ENCODE measurements around the gene GGACT.

GGACT gene

DNA sequence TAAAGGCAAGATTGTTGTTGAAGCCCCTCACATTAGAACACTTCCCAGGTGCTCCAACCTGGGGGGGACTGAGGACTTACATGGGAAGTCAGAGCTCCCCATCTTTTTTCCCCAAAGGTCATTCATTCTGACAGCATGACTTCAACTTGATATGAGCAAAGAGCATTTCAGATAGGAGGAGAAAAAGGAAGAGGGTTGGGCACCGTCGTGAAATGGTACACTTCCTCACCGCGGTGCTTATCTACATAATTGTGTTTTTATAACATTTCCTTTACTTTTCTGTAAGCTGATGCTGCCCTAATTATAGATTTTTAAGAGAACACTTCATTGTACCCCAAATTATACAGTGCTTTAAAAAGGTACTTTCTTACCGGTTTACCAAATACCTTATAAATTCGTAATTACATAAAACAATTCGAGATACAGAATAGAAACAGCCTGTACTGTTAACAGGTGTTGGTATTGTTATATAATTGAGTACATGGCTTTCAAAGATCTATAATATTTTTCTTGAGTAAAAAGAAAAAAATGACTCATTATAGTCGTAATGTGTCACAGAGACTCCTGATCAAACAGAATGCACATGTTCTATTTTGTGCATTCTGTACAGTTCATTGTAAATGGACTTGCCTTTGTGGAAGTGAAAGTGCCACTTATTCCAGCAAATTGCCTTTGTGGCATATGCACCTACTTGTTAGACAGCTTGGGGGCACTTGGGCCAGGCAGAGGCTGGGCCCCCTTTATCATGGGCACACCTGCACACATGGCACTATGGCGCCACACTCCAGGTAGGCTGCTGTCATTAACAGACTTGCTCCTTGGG lies 81.8 kb downstream of the GGACT start:
- TF ChIP-seq, protein P1, sequence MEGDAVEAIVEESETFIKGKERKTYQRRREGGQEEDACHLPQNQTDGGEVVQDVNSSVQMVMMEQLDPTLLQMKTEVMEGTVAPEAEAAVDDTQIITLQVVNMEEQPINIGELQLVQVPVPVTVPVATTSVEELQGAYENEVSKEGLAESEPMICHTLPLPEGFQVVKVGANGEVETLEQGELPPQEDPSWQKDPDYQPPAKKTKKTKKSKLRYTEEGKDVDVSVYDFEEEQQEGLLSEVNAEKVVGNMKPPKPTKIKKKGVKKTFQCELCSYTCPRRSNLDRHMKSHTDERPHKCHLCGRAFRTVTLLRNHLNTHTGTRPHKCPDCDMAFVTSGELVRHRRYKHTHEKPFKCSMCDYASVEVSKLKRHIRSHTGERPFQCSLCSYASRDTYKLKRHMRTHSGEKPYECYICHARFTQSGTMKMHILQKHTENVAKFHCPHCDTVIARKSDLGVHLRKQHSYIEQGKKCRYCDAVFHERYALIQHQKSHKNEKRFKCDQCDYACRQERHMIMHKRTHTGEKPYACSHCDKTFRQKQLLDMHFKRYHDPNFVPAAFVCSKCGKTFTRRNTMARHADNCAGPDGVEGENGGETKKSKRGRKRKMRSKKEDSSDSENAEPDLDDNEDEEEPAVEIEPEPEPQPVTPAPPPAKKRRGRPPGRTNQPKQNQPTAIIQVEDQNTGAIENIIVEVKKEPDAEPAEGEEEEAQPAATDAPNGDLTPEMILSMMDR (IDR thresholded peaks at IDR 0.05) = no peak

DNA sequence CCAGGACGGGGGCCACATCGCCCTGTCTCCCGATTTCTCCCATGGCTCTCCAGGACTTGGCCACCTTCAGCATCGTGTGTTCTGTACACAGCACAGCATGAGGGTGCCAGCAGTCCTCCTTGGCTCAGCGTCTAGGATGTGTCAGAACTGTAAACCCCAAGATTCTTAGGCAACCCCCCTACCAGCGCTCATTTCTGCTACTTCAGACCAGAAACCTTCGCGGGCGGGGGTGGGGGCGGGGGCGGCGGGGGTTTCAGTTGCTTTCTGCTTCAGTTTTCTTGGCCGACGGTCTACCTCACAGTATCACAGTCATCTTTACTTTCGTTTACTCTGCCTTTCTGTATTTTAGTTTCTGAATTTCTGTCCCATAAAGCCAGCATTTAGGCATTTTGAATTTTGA lies 82.4 kb downstream of the GGACT start:
- TF ChIP-seq, protein P1 (IDR thresholded peaks at IDR 0.05) = no peak

DNA sequence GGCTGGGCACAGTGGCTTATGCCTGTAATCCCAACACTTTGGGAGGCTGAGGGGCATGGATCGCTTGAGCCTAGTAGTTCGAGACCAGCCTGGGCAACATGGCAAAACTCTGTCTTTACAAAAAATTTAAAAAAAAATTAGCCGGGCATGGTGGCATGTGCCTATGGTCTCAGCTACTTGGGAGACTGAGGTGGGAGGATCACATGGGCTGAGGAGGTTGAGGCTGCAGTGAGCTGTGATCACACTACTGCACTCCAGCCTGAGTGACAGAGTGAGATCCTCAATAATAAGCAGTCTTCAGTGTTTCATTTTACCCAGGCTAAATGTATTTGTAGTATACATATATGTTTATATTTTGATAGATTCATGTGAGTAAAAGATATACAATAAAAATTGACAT lies 85.0 kb downstream of the GGACT start:
- TF ChIP-seq, protein P1 (IDR thresholded peaks at IDR 0.05) = no peak

DNA sequence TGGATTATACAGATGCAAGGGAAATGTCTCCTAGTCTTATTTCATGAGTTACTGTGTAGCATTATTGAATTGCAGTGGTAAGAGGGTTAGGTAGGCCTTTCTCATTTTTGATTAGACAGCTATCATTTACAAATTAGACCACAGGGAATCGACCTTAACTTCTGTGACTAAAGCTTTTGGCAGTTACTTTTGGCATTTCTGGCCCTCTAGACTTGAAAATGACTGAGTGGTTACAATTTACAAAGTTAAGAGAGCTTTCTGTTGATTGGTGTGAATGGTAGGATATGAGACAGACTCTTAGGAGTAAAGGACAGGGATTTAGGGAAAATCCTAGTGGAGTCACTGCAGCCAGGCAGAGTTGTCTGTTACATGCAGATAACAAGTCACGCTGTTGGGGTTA lies 86.1 kb downstream of the GGACT start:
- TF ChIP-seq, protein P1 (IDR thresholded peaks at IDR 0.05) = no peak

DNA sequence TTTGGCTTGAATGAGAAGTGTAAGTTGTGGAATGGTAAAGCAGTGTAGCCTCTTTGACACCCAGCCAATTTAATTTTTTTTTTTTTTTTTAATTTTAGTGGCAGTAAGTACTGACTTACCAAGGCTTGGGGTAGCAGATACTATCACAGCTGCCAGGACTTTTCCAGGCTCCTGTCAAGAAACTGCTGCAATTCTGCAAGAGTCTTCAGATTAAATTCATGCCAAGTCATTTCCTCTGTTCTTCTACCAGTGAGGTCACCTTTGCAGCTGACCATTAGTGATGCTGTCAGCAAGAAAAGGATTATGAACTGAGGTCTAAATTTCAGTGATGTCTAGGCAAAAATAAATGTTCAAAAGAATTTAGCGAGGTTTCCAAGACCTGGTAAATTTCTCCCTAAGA lies 91.2 kb downstream of the GGACT start:
- TF ChIP-seq, protein P1 (IDR thresholded peaks at IDR 0.05) = no peak

DNA sequence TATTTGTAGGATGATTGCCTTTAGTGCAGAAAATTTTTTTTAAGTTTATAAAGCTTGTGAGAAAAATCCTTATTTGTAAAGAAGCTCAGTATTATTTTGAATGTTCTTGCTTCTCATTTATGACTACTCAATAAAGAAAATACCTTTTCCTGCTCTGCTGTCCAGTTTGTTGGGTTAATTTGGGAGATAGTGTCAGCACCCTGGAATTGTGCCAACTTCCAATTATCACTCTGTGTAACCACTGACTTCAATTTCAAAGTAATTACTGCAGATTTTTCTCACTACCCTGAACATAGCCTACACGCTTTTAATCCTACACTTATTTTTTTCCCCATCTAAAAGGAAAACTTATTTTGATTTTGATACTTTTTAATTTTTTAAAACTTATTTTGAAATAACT lies 93.1 kb downstream of the GGACT start:
- TF ChIP-seq, protein P1 (IDR thresholded peaks at IDR 0.05) = no peak

DNA sequence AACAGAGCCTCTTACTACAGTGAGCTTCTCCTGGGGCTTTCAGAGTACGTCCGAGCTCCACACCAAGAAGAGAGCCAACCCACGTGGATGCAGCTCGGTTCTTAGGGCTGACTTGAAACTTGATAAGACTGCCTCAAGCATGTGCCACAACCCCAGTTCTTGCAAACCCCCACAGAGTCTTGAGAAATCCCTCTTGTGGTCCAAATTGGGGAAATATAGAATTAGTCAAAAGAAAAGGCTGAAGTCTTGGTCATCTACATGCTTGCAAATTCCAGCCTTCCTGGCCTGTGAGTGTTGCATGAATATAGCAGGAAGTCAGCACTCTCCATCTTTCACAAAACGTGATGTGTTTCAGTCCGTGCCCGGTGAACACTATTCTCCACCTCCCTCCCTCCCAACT lies 95.2 kb downstream of the GGACT start:
- TF ChIP-seq, protein P1 (IDR thresholded peaks at IDR 0.05) = no peak
